HepG2 (cell line): ENCODE results near the gene CCSER1. TPM values are rescaled to one million over a fixed set of nuclear protein-coding genes. Genes with fewer than 3 reads are reported as not detected.

ENCODE experiments used
- ATAC-seq: fragments of 200-7000 bp; cut with Tn5 transposase; 3 replicates; pipeline ENCODE4 v1.9.1; 2020; ENCODE audit warnings: mild to moderate bottlenecking, moderate library complexity
- BruUV-seq: library from RNA; stranded (reverse); fragments of 400-500 nt; replicated peaks from 2 replicates; lab custom pipeline; 2021; lab: Mats Ljungman, UMichigan
- CTCF ChIA-PET: fragments of 300-600 bp; formaldehyde crosslinking; extraction: SDS; loops from one replicate; lab custom pipeline; 2021; ENCODE audit warnings: low total read pairs, inconsistent platforms, low intra/inter-chr PET ratio; lab: Yijun Ruan, JAX
- POLR2A ChIA-PET: fragments of 350-600 bp; sonication (Branson Sonifier 250); formaldehyde crosslinking; loops from one replicate; lab custom pipeline; 2020; ENCODE audit warnings: antibody characterized with exemption, inconsistent platforms; lab: Yijun Ruan, JAX
- DNase-seq: peaks from one replicate; pipeline ENCODE4 v3.0.0-alpha.2; 2015; ENCODE audit warnings: low spot score
- FAIRE-seq: peaks from 3 replicates; lab custom pipeline; 2011; peaks lifted over from hg19 to GRCh38; lab: Jason Lieb, UNC
- H2AFZ ChIP-seq: one replicate; pipeline ENCODE4 v1.6.1; 2011; ENCODE audit warnings: low read length, inconsistent platforms
- H3K27ac ChIP-seq: fragments of 300-600 bp; 3 replicates; pipeline ENCODE4 v1.8.0; 2011; ENCODE audit warnings: mixed run types, mild to moderate bottlenecking, mixed read lengths, low read length, inconsistent platforms; ENCODE audit not compliant: insufficient read depth; ENCODE audit errors: extremely low read length
- H3K27me3 ChIP-seq, 2 experiments: fragments of 200-600 bp in 1 of 2; 2 replicates in 1 of 2; 3 replicates in 1 of 2; pipeline versions ENCODE4 v1.6.0 to v1.8.0; 2011; ENCODE audit warnings: low read length in 2 of 2, mild to moderate bottlenecking in 2 of 2, moderate library complexity in 2 of 2, inconsistent platforms in 1 of 2; ENCODE audit not compliant: insufficient read depth in 2 of 2, control insufficient read depth in 1 of 2
- H3K36me3 ChIP-seq, 2 experiments: fragments of 200-600 bp in 1 of 2; replicated peaks in 1 of 2; 2 replicates in 1 of 2; 3 replicates in 1 of 2; pipeline versions ENCODE4 v1.5.1 to v1.8.0; 2011; ENCODE audit warnings: low read length in 2 of 2, inconsistent platforms in 1 of 2; ENCODE audit not compliant: insufficient read depth in 2 of 2, control insufficient read depth in 1 of 2
- H3K4me1 ChIP-seq: 2 replicates; pipeline ENCODE4 v1.5.1; 2012; ENCODE audit warnings: low read length, inconsistent platforms; ENCODE audit not compliant: insufficient read depth
- H3K4me2 ChIP-seq: 2 replicates; pipeline ENCODE4 v1.6.0; 2011; ENCODE audit warnings: low read depth, low read length, inconsistent platforms
- H3K4me3 ChIP-seq, 3 experiments: fragments of 200-600 bp in 1 of 3; sonication (generic), shearing (Covaris generic) in 1 of 3; replicated peaks in 1 of 3; 2 replicates each; pipeline ENCODE4 v1.5.1; 2011 to 2016; ENCODE audit warnings: low read length in 3 of 3, inconsistent platforms in 2 of 3, low read depth in 2 of 3, mild to moderate bottlenecking in 2 of 3, control low read depth in 1 of 3, mixed read lengths in 1 of 3; ENCODE audit not compliant: insufficient read depth in 1 of 3
- H3K79me2 ChIP-seq: one replicate; pipeline ENCODE4 v1.6.1; 2011; ENCODE audit warnings: low read length, inconsistent platforms; ENCODE audit not compliant: insufficient read depth
- H3K9ac ChIP-seq: 2 replicates; pipeline ENCODE4 v1.6.0; 2011; ENCODE audit warnings: mild to moderate bottlenecking, low read depth, low read length, inconsistent platforms; ENCODE audit not compliant: insufficient read depth
- H3K9me3 ChIP-seq: 2 replicates; pipeline ENCODE4 v1.5.1; 2012; ENCODE audit warnings: mild to moderate bottlenecking, low read length
- H4K20me1 ChIP-seq: 2 replicates; pipeline ENCODE4 v1.6.0; 2011; ENCODE audit warnings: inconsistent platforms, mild to moderate bottlenecking, low read length, moderate library complexity; ENCODE audit not compliant: insufficient read depth
- BRF2 ChIP-seq: sonication (generic); formaldehyde crosslinking; IDR thresholded peaks from 2 replicates; pipeline ENCODE4 v1.8.1; 2022; ENCODE audit warnings: mild to moderate bottlenecking, missing genetic modification reagents
- CENPT ChIP-seq: sonication (generic); formaldehyde crosslinking; IDR thresholded peaks from 2 replicates; pipeline ENCODE4 v1.8.0; 2022; ENCODE audit warnings: low read depth, mild to moderate bottlenecking, moderate library complexity, missing genetic modification reagents
- FOXC1 ChIP-seq: sonication (generic); formaldehyde crosslinking; IDR thresholded peaks from 2 replicates; pipeline ENCODE4 v1.8.0; 2022; ENCODE audit warnings: mild to moderate bottlenecking, missing genetic modification reagents, borderline replicate concordance
- JDP2 ChIP-seq: sonication (generic); formaldehyde crosslinking; IDR thresholded peaks from 2 replicates; pipeline ENCODE4 v1.8.1; 2022; ENCODE audit warnings: missing genetic modification reagents, borderline replicate concordance
- KAT8 ChIP-seq: IDR thresholded peaks from 2 replicates; pipeline ENCODE4 v1.6.1; 2016; ENCODE audit warnings: missing genetic modification reagents, missing compliant biosample characterization
- KDM5A ChIP-seq: fragments of 200-600 bp; sonication (generic); IDR thresholded peaks from 2 replicates; pipeline ENCODE4 v1.7.0; 2018; ENCODE audit warnings: antibody characterized with exemption, mild to moderate bottlenecking, low read length, borderline replicate concordance
- MAFF ChIP-seq: IDR thresholded peaks from 2 replicates; pipeline ENCODE4 v1.6.1; 2011; ENCODE audit warnings: low read depth, low read length, improper control_type of control experiment
- MTA3 ChIP-seq: sonication (generic); formaldehyde crosslinking; IDR thresholded peaks from 2 replicates; pipeline ENCODE4 v1.4.0; 2020; ENCODE audit warnings: missing genetic modification reagents
- NCOA1 ChIP-seq: sonication (generic); formaldehyde crosslinking; IDR thresholded peaks from 2 replicates; pipeline ENCODE4 v1.9.0; 2021; ENCODE audit warnings: missing genetic modification reagents
- NFE2 ChIP-seq: sonication (generic); formaldehyde crosslinking; IDR thresholded peaks from 2 replicates; pipeline ENCODE4 v1.4.0; 2020; ENCODE audit warnings: missing genetic modification reagents
- NFKBIZ ChIP-seq: IDR thresholded peaks from 2 replicates; pipeline ENCODE4 v1.6.1; 2018; ENCODE audit warnings: missing genetic modification reagents, missing compliant biosample characterization
- POLR2AphosphoS5 ChIP-seq: IDR thresholded peaks from 2 replicates; pipeline ENCODE4 v1.6.1; 2012; ENCODE audit warnings: low read depth, low read length
- SRSF4 ChIP-seq: fragments of 200-400 bp; formaldehyde crosslinking; IDR thresholded peaks from one replicate; pipeline ENCODE4 v1.6.1; 2018; ENCODE audit warnings: mild to moderate bottlenecking, low read depth, low read length, moderate library complexity; ENCODE audit not compliant: poor library complexity, severe bottlenecking
- TAF15 ChIP-seq: fragments of 200-400 bp; formaldehyde crosslinking; IDR thresholded peaks from one replicate; pipeline ENCODE4 v1.6.1; 2018; ENCODE audit warnings: mild to moderate bottlenecking, low read depth, low read length; ENCODE audit not compliant: poor library complexity, severe bottlenecking
- ZNF441 ChIP-seq: sonication (generic); formaldehyde crosslinking; IDR thresholded peaks from 2 replicates; pipeline ENCODE4 v1.7.0; 2021; ENCODE audit warnings: missing genetic modification reagents, borderline replicate concordance
- ZNF547 ChIP-seq: sonication (generic); formaldehyde crosslinking; IDR thresholded peaks from 2 replicates; pipeline ENCODE4 v1.5.1; 2020; ENCODE audit warnings: mild to moderate bottlenecking, missing genetic modification reagents
- ZNF788 ChIP-seq: sonication (generic); formaldehyde crosslinking; IDR thresholded peaks from 2 replicates; pipeline ENCODE4 v1.5.0; 2020; ENCODE audit warnings: mild to moderate bottlenecking, missing genetic modification reagents, borderline replicate concordance
- WGBS: methylation state at CpG from one replicate; pipeline ENCODE4 v1.1.6; 2017; ENCODE audit warnings: low lambda C conversion rate; 5-methylcytosine and 5-hydroxymethylcytosine counted together
- in situ Hi-C: cut with HindIII; loops from 2 replicates; pipeline ENCODE4 v1.10.0; 2017; ENCODE audit warnings: low pct_unique_long_range_greater_than_20kb; ENCODE audit not compliant: extremely low pct_ligation_motif_present
- intact Hi-C: fragments of 100-400 bp; cut with micrococcal nuclease; formaldehyde crosslinking; loops from one replicate; pipeline ENCODE4 v1.10.0; 2022; ENCODE audit not compliant: unreplicated experiment
- polyA plus RNA-seq, 8 experiments: library from polyadenylated mRNA; depleted of rRNA in 3 of 8; stranded (reverse) in 7 of 8; unstranded in 1 of 8; fragments of >200 nt; fragmentation: Illumina TruSeq in 4 of 8; extraction: Trizol in 4 of 8; gene quantifications; 2 replicates each; pipeline versions ENCODE4 v1.2.1 to v1.2.3, GENCODE V29; 2011 to 2016; ENCODE audit warnings: low read depth in 4 of 8, missing spikeins in 1 of 8, mixed read lengths in 1 of 8; ENCODE audit not compliant: insufficient read depth in 1 of 8
- total RNA-seq, 5 experiments: library from RNA; depleted of rRNA; stranded (reverse); fragments of >200 nt; fragmentation: Illumina TruSeq; extraction: Trizol; gene quantifications; 2 replicates each; pipeline ENCODE4 v1.2.3, GENCODE V29; 2016; ENCODE audit warnings: low read depth in 1 of 5
- TF ChIP-seq, protein P1 (sequence below): sonication (generic); formaldehyde crosslinking; IDR thresholded peaks from 2 replicates; pipeline ENCODE4; 2020; ENCODE audit warnings: missing genetic modification reagents, mild to moderate bottlenecking, borderline replicate concordance

The CCSER1 gene
- total and polyA plus RNA-seq, 2 of the 13 experiments (the other 11 are each of a cell fraction or from before 2014, with no cell fraction given) = not detected

DNA sequence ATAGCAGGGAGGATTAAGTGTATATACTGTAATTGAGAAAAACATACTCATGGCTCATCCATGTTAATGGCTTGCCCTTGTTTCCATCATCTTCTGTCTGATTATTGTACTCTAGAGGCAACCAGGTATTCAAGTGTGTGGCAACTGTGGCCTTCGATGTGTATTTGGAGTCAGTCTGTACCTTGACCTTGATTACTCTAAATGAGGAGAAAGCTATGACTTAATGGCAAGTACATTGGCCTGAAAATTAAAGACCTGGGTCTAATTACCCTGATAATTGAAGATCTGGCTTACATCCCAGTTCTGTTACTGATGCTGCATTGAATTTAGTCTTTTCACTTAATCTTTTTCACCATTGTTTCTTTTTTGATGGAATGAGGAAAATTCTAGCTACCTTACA lies 409.2 kb downstream of the CCSER1 start:
- BruUV-seq = no TSS peak
- Histone ChIP-seq H3K4me2 (no peak overlapping the region), H3K36me3 (no peaks in the 10 kb centered on the region), H3K9ac (no peak overlapping the region), H2AFZ (no peak overlapping the region), H4K20me1 (no peaks in the 10 kb centered on the region), H3K27me3 (no peaks in the 10 kb centered on the region), H3K79me2 (no peaks in the 10 kb centered on the region), H3K4me1 (no peaks in the 10 kb centered on the region), H3K9me3 (no peaks in the 10 kb centered on the region), H3K4me3 (no peak overlapping the region), H3K27ac (no peak overlapping the region)
- intact Hi-C loops = no loop called here
- DNase-seq (no peak), ATAC-seq (no peak), FAIRE-seq (no peak)
- ChIA-PET POLR2A (no interaction called here), CTCF (no interaction called here)
- in situ Hi-C loops = no loop called here
- no peak for TF ChIP-seq NFKBIZ (CRISPR knock-in tag)
- TF ChIP-seq FOXC1 = no peak
- no peak for TF ChIP-seq BRF2
- no peak for TF ChIP-seq ZNF441 (CRISPR knock-in tag)
- TF ChIP-seq KDM5A = no peak
- TF ChIP-seq, protein P1, sequence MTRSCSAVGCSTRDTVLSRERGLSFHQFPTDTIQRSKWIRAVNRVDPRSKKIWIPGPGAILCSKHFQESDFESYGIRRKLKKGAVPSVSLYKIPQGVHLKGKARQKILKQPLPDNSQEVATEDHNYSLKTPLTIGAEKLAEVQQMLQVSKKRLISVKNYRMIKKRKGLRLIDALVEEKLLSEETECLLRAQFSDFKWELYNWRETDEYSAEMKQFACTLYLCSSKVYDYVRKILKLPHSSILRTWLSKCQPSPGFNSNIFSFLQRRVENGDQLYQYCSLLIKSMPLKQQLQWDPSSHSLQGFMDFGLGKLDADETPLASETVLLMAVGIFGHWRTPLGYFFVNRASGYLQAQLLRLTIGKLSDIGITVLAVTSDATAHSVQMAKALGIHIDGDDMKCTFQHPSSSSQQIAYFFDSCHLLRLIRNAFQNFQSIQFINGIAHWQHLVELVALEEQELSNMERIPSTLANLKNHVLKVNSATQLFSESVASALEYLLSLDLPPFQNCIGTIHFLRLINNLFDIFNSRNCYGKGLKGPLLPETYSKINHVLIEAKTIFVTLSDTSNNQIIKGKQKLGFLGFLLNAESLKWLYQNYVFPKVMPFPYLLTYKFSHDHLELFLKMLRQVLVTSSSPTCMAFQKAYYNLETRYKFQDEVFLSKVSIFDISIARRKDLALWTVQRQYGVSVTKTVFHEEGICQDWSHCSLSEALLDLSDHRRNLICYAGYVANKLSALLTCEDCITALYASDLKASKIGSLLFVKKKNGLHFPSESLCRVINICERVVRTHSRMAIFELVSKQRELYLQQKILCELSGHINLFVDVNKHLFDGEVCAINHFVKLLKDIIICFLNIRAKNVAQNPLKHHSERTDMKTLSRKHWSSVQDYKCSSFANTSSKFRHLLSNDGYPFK (CRISPR knock-in tag) = no peak
- no peak for TF ChIP-seq ZNF788 (CRISPR knock-in tag)
- TF ChIP-seq CENPT (CRISPR knock-in tag) = no peak
- TF ChIP-seq NFE2 (CRISPR knock-in tag) = no peak
- TF ChIP-seq MAFF = no peak
- TF ChIP-seq ZNF547 (CRISPR knock-in tag) = no peak
- no peak for TF ChIP-seq NCOA1 (CRISPR knock-in tag)
- no peak for TF ChIP-seq JDP2 (CRISPR knock-in tag)
- TF ChIP-seq SRSF4 = no peak
- no peak for TF ChIP-seq POLR2AphosphoS5
- no peak for TF ChIP-seq MTA3
- TF ChIP-seq KAT8 (CRISPR knock-in tag) = no peak
- no peak for TF ChIP-seq TAF15
- TF ChIP-seq, all 625 proteins: peak for 0
- 30% methylated on average over 1 of the region's 1 CpG for WGBS
